Fibroblast of skin of back (primary cell): ENCODE data around the gene ZMYND10.
A peak's percentile ranks its signal among the peaks of the same experiment; 100 is the strongest.

Experiments used
- DNase-seq: peaks from one replicate; pipeline ENCODE4 v3.0.0-alpha.2; 2013

Gene ZMYND10

GRCh38 chr3:50370594-50370993 lies 25.1 kb upstream of the ZMYND10 start:
- DNase-seq = peak; percentile 40

DNA sequence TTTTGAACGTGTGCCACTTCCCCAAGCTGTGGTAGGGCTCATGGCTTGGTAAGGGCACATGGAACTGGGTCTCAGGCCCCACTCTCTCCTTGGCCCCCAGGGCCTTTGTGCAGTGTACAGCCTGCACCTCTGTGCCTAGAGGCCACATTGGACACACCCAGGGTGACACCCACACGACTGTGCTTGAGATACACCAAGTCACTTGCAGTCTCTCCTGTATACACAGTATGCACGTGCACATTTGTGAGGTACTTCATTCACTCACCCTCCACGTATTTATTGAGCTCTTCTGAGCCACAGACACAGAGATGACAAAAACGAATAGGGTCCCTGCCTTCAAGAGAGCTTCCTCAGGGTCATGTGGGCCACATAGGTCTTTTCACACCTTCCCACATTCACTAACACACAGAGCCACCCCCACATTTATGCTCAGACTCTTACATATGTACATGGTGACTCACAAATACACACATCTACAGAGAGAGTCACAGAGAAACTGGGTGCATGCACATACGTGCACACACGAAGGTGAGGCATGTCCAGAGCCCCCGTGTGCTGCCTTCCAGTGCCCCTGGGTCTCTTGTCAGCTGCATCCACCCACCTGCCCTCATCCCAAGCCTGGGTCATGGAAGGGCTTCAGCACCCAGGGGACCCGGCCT lies 23.6 kb upstream of the ZMYND10 start:
- DNase-seq = no peak

DNA sequence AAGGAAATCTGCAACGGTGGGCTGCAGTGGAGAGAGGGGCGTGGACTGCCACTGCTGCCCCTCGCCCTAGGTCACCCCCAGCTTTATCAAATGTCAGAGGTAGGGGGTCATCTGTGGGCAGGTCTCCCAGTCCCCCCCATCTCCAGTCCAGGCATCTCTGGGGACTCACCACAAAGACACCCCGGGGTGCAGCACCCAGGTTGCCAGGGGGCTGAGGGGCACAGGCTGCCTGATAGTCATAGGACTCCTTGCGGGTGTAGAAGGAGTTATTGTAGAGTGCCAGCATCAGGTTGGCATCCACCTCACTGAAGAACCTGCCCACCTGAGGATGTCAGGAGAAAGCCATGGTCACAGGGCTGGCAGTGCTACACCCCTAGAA lies 20.3 kb upstream of the ZMYND10 start:
- DNase-seq = no peak

- DNase-seq = peak; percentile 47
Measured at GRCh38 chr3:50365080-50365841, 19.7 kb upstream of the ZMYND10 start.

DNA sequence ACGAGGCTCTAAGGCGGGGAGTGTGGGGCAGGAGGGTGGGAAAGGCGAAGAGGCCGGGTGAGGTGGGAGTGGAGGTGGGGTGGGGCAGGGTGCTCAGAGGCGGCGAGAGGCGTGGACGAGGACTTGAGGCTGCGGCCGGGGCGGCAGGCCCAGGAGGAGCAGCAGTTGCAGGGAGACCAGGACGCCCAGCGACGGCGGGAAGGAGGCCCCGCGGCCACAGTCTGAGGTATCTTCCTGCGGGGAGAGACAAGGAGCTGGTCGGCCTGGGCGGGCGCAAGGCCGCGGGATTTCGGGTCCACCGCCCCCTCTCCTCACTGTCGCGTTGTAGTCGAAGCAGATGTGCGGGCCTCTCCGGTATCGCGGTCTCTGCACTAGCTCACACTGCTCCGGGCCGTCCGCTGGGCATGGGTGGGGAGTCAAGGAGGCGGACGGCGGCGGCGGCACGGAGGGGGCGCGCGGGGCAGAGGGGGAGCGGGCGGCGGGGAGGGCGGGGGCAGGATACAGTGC lies 19.1 kb upstream of the ZMYND10 start:
- peak; percentile 31 for DNase-seq

DNA sequence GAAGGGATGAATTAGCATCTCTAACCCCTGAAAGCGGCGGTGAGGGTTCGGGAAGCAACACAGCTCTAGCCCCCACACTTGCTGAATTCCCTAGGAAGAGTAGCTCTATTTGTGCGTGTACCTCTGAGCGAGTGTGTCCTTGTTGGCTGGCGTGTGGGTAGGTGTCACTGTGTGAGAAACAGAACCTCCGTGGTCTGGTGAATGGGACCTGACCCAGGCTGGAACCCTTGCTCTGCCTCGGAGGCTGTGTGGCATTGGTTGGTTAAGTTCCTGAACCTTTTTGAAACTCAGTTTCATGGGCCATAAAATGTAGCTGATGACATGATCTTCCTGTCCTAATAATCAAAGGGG lies 14.2 kb upstream of the ZMYND10 start:
- no peak for DNase-seq

DNA sequence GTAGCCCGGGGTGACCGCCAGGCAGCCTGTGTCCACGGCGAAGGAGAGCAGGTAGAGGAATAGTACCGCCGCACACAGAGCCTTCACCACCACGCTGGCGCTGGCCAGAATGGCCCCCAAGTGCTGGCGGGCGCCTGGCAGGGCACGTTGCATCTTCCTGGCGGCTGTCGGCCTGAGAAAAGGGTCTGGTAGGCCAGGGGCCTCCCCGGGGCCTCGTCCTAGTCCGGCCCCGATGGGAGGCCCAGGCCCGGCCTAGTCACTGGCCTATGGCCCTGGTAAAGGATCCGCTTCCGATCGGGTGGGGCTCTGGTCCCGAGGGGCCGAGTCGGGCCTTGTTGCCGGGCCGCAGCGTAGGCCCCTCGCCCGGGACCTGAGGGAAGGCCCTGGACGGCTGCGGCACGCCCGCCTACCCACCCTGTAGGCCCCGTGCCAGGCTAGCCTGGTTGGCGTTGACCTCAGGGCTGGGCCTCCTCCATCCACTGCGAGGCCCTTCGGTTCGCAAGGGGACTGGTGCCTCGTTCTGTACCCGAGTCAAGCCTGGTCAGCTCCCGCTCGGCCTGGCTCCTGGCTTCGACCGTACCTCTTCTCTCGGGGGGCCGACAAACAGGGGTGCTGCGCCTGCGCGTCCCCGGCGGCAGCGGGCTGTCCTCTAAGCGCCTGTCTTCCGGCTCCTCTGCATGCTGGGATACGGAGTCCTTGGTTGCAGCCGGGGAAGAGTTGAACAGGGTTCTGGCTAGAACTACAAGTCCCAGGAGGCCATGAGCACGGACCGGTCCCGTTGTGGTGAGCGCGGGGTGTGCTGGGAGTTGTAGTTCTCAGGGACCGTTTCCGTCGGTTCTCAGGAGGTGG lies 13.6 kb upstream of the ZMYND10 start, which contains the start of gene TMEM115:
Gene TMEM115 (minus strand): TSS at position 611 of the 849 bp plus-strand sequence. CDS start 458 bp downstream, at position 153.
- peak; percentile 99 for DNase-seq

- DNase-seq = no peak
Measured at GRCh38 chr3:50358355-50358910, 12.9 kb upstream of the ZMYND10 start.

GRCh38 chr3:50357481-50357880 lies 11.9 kb upstream of the ZMYND10 start:
- DNase-seq = no peak

DNA sequence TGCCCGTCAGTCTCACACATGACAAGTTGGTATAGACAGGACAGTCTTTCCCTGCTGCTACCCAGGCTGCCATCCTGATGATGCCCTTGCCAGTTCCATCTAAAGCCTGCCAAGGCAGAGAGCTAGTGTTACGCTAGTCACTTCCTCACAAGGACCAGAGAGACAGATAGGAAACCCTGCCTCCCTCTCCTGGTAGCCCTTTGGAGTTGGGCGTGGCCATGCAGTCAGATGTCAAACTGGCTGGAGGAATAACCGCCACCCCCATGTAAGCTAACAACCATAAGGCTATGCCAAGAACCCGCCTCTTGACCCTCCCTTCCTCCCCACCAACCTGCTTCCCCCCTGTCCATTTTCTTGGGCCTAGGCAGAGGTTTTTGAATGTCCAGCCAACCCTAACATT lies 11.0 kb upstream of the ZMYND10 start:
- DNase-seq = no peak

DNA sequence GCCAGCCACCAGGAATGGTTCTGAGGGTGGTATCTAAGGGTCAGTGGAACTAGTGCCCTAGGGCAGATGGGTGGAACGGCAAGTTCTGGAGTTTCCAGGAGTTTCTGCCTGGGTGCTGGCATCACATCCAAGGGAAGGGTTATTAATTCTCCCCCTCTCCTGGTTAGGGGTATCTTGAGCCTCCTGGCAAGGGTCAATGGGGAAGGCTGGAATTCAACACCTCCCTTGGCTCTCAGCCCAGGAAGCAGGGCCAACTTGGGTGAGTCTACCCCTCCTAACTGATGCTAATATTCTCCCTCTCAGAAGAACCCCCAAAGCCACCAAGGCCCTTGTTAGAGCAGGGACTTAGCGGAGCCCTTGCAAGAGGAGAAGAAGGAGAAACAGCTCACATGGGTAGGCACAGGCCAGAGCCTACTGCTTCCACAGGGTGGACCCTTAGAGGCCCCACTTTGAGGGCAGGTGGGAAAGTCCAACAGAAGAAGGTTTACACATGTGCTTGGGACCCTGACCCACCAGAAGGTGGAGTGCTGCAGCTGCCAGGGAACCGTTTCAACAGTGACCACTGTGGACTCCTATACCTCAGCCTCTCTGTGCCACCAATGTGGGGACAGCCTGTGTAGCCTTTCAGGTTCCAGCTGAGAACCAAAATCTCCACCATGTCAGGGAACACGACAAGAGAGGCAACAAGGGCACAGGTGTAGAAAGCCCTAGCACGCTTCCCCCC lies 10.5 kb upstream of the ZMYND10 start:
- no peak for DNase-seq

- no peak for DNase-seq
Measured at GRCh38 chr3:50354850-50355249, 9.3 kb upstream of the ZMYND10 start.

DNA sequence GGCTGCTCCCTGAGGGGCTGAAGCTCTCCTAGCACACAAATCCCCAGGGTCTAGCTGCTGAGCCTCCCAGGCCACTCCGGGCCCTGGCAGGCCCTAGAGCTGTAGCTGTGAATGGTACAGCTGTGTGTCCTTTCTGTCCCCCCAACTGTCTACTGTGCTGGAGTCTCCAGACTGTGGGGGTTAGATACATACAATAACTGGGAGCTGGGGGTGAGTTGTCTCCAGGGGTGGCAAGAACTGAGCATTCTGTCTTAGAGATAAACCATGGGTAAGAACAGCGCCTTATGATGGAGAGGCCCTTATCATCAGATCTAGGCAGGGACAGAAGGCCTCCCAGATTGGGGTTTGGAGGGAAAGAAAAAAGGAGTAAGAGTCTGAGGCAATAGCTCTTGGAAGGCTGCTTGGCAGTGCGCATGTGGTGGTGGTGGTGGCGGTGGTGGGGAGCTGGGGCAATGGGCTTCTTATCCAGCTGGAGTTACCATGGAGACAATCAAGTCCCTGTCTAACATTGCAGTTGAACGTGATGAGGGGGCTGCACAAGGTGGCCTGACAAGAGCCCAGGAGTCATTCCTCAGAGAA lies 8.7 kb upstream of the ZMYND10 start:
- no peak for DNase-seq

DNA sequence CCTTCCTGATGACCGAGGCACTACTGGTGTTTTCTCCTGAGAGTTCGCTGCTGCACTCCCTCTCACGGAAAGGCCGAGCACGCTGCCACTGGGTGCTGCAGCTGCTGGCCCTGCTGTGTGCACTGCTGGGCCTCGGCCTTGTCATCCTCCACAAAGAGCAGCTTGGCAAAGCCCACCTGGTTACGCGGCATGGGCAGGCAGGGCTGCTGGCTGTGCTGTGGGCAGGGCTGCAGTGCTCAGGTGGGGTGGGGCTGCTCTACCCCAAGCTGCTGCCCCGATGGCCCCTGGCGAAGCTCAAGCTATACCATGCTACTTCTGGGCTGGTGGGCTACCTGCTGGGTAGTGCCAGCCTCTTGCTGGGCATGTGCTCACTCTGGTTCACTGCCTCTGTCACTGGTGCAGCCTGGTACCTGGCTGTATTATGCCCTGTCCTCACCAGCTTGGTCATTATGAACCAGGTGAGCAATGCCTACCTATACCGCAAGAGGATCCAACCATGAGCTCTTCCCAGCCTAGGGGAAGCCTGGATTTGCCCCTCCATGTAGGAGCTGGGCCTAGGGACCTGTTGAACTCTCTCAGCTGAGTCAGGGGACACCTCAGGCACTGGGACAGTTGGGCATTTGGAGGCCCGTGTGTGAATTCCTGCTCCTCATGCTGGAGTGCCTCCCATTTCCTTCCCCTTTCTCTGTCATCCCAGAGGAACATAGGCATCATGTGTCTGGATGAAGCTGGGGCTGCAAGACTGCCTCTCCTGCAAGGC lies 7.9 kb upstream of the ZMYND10 start:
- no peak for DNase-seq

GRCh38 chr3:50352781-50353180 lies 7.2 kb upstream of the ZMYND10 start:
- DNase-seq = peak; percentile 45

GRCh38 chr3:50351323-50351697 lies 5.8 kb upstream of the ZMYND10 start:
- no peak for DNase-seq

DNA sequence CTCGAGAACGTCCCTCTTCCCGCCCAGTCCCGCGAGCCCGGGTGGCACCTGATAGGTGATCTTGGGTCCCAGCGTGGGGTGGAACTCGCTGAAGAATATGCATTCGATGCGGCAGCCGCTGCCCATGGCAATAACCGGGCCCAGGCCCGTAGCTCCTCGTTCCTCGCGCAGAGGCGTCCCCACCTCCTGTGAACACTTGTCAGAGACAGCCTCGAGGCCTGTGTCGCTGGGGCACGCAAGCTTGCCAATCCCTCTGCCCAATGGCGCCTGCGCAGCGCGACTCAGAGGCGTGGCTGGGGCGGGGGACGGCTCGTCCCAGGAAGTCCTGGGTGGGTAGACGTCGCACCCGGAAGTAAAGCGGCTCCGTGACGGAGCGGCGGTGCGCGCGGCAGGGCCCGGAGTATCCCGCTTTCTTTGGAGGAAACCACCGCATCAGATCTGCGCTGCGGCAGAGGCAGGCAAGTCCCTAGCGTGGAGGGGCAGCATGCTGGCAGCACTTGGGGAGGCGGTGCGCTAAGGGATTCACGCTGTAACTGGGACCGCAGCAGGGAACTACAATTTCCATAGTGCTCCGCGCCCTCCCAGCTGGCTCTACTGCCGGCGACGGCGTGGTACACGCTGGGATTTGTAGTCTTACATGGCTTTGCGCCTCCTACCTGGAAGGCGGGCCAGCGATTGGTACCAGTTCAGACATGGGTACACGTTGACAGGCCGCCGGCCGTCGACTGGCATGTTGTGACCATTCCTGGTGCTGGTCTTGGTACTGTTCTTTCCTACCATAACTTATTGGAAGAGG lies 5.2 kb upstream of the ZMYND10 start, which contains the start of the genes CYB561D2 and NPRL2:
Gene CYB561D2 (plus strand): TSS at position 336 of the 796 bp plus-strand sequence. CDS start 572 bp downstream, outside the sequence.
Gene NPRL2 (minus strand): TSS at position 249 of the 796 bp plus-strand sequence. CDS start 123 bp downstream, at position 126.
- DNase-seq = peak; percentile 94

GRCh38 chr3:50350213-50350526 lies 4.6 kb upstream of the ZMYND10 start:
- DNase-seq = no peak

GRCh38 chr3:50347187-50347813 lies 1.8 kb upstream of the ZMYND10 start:
- peak; percentile 76 for DNase-seq
